Dermis blood vessel endothelial cell (primary cell): ENCODE measurements around the gene EIF1AX. TPM values are rescaled to one million over a fixed set of nuclear protein-coding genes. Genes with fewer than 3 reads are reported as not detected.
"Not testable (repeated sequence)": the region's sequence is repeated elsewhere in the genome, so short reads cannot be mapped to it uniquely, and the experiment has no call there.

ENCODE experiments used
- DNase-seq: peaks from one replicate; pipeline ENCODE4 v3.0.0; 2010
- total RNA-seq: library from RNA; depleted of rRNA; stranded (reverse); fragments of >200 nt; gene quantifications from 2 replicates; pipeline ENCODE4 v1.2.3, GENCODE V29; 2014

EIF1AX gene
- total RNA-seq, 1 donor from 2014 or later = 28.8 TPM

DNA sequence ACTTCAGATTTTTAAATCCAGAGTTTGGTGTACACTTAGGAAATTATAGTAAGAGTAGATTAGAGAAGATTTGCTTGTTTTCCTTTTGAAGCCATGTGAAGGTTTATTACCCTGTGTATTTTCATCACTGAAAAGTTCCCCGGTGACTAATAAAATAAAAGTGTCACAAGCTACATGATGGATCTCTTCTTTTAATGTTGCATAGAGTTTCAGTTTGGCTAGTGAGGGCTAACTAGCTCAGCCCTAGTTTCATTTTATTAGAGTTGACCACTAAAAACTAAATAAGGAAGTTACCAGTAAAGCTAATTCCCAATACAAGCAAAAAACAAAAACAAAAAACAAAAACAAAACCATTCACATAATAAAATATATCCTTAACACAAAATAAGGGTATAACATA is 14.8 kb downstream of the EIF1AX start:
- not testable (repeated sequence) for DNase-seq

DNA sequence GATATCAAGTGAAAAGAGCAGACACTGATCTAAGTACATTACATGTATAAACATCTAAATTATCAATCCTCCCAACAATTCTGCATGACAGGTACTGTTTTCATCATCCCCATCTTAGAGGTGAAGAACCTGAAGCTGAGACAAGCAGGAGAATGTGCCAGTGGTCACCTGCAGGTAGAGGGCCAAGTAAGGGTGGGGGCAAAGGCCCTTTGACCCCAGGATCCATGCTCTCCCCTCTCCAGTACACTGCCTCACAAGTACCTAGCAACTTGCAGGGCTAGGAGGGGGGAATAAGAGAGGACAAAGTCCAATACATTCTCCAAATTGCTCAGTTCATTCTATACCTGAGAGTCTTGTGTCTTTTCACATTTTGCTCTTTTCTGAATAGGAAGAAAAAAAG is 16.7 kb downstream of the EIF1AX start:
- DNase-seq = no peak

GRCh38 chrX:20118065-20118824 is 23.4 kb downstream of the EIF1AX start:
- DNase-seq = no peak

DNA sequence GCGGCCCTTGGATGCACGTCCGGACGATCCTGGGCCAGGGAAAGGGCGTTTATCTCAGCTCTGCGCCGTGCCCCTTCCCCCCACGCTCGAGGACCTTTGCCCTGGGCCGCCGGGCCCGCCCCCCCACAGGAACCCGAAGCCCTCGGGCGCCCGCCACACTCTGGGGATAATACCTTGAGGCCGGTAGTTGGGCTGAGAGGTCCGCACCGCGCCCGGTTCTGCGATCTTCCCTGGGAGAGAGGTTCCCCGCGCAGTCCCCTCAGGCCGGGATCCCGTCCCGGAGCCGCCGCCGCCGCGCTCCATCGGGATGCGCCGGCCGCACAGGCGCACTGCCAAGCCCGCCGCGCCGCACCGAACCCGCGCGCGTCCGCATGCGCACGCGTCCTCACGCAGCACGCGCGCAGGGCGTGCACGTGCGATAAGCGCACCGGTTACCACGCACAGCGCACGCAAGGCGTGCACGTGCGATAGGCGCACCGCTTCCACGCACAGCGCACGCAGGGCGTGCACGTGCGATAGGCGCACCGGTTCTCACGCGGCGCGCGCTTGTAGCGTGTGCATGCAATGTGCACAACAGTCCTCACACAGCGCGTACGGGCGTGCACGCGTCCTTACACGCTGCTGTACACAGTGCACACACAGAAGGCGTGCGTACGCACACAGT is 24.9 kb downstream of the EIF1AX start, which contains the start of gene MAP7D2:
Gene MAP7D2 (minus strand): TSS at position 331 of the 664 bp plus-strand sequence. CDS start 28 bp downstream, at position 303.
- DNase-seq = no peak

DNA sequence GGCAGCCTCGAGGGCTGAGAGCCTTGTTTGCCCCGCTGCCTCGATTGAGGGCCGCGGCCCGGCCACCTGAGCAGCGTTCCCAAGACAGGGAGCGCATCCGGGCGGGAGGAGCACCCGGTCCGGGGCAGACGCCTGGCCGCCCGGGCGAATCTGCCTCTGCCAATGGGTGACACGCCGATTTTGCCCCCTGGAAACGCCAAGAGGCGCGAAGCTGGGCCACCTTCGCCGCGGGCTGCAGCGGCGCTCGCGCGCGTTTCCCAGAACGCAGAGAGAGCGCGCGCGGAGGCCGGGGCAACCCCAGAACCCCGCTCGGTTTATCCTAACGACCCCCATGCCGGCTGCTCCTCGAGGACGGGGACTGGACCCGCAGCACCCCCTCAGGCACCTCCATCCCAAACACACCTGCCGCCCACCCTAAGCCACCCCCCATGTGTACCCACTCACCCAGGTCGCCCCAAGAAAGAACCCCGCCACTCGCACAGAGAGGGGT is 25.5 kb downstream of the EIF1AX start:
- DNase-seq = no peak

- no peak for DNase-seq
These were observed 29.4 kb downstream of the EIF1AX start for GRCh38 chrX:20112022-20112774.

GRCh38 chrX:20111271-20111670 is 30.4 kb downstream of the EIF1AX start:
- no peak for DNase-seq

DNA sequence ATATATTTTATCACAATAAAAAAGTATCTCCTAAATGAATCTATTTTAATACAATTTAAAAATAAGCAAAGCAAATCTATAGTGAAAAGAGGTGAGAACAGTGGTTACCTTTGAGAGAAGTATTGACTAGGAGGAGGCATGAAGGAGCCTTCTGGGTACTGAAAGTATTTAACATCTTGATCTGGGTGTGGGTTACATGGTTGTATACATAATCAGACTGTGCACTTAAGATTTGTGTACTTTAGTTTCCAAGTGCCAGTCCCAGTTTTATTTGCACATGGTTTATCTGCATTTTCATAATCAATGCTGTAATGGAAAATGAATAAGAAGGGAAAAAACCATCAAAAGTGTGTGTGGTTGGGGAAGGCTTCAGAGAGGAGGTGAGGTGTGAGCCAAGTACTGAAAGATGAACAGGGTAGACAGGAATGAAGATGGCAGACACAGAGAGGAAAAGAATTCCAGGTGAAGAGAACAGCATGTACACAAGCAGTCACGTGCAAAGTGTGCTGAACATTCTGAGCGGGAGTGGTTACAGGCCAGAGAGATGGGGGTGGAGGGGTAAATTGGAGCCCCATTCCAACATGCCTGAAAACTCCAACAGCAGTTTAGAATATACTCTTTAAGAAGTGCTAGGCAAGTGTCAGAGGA is 39.6 kb downstream of the EIF1AX start:
- DNase-seq = no peak

- no peak for DNase-seq
These were observed 50.1 kb downstream of the EIF1AX start for GRCh38 chrX:20091499-20091898.

DNA sequence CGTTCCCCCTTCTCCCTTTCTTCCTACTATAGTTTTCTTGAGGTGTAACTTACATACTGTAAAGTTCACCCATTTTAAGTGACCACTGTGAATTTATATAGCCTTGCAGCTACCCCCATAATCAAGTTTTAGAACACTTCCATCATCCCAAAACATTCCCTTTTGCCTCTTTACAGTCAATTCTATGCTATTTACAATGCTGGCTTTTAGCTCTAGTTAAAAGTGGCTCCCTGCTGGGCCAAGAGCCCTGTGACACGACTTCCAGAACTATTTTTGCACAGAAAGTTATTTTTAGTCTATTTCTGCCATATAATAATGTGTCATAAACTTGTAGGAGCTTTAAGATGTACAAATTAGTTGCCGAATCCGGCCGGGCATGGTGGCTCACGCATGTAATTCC is 51.8 kb downstream of the EIF1AX start:
- DNase-seq = no peak

DNA sequence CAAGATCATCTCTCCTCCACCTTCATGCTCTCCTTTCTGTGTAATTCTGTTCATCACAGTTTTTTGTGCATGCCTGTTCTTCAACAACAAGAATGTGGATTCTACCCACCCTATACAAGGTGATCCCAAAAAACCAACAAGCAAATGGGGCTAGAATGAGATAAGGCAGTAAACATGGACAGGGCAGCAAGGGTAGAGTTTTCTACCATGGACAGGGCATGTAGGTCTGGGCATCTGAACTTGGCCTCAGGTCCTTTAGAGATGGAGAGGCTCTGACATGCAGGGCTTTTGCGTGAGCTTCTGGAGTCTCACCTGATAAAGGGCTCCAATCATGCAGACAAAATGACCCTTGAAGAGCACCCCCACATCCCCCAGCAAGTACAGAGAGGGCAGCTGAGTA is 61.4 kb downstream of the EIF1AX start:
- no peak for DNase-seq

Other genes with a start within 250 kb of the EIF1AX start
- 5.4 TPM in 2 replicates for gene BCLAF3, start 150.8 kb downstream of the EIF1AX start, total RNA-seq
- gene MAP7D2, start 24.9 kb downstream of the EIF1AX start, total RNA-seq = 0.09 and 0.17 TPM in 2 replicates
- 156 and 182 TPM in 2 replicates for gene RPS6KA3, start 125.1 kb upstream of the EIF1AX start, total RNA-seq